ENCODE data around the gene JPH3.

Gene JPH3

GRCh38 chr16:87602001-87602775 is at the start of gene JPH3:
JPH3 (plus strand) TSS chr16:87602508; CDS start chr16:87603147, 639 bp downstream.
- peak; percentile 12 for DNase-seq

- no peak for DNase-seq
These were observed 49.3 kb upstream of the JPH3 start for GRCh38 chr16:87552772-87553573.

GRCh38 chr16:87554754-87555427 is 47.4 kb upstream of the JPH3 start:
- DNase-seq: no peak

- DNase-seq: no peak
These were observed 46.7 kb upstream of the JPH3 start for GRCh38 chr16:87555647-87556046.

- DNase-seq: no peak
These were observed 45.3 kb upstream of the JPH3 start for GRCh38 chr16:87556941-87557459.

GRCh38 chr16:87558682-87559081 is 43.6 kb upstream of the JPH3 start:
- no peak for DNase-seq

GRCh38 chr16:87559945-87560344 is 42.4 kb upstream of the JPH3 start:
- no peak for DNase-seq

- peak; percentile 41 for DNase-seq
These were observed 41.7 kb upstream of the JPH3 start for GRCh38 chr16:87560428-87561199.

GRCh38 chr16:87561200-87562105 is 40.9 kb upstream of the JPH3 start:
- DNase-seq: no peak

GRCh38 chr16:87562201-87562600 is 40.1 kb upstream of the JPH3 start:
- no peak for DNase-seq

GRCh38 chr16:87563022-87563421 is 39.3 kb upstream of the JPH3 start:
- DNase-seq: no peak

- DNase-seq: no peak
These were observed 38.4 kb upstream of the JPH3 start for GRCh38 chr16:87563714-87564523.

- no peak for DNase-seq
These were observed 37.9 kb upstream of the JPH3 start for GRCh38 chr16:87564524-87564778.

- DNase-seq: no peak
These were observed 32.4 kb upstream of the JPH3 start for GRCh38 chr16:87569601-87570571.

- no peak for DNase-seq
These were observed 31.8 kb upstream of the JPH3 start for GRCh38 chr16:87570572-87570937.

GRCh38 chr16:87570938-87571867 is 31.1 kb upstream of the JPH3 start:
- peak; percentile 33 for DNase-seq

- DNase-seq: no peak
These were observed 30.5 kb upstream of the JPH3 start for GRCh38 chr16:87571868-87572244.

- DNase-seq: no peak
These were observed 29.3 kb upstream of the JPH3 start for GRCh38 chr16:87572959-87573358.
